Measurements from ENCODE around the gene STAB1.

Gene STAB1

DNA sequence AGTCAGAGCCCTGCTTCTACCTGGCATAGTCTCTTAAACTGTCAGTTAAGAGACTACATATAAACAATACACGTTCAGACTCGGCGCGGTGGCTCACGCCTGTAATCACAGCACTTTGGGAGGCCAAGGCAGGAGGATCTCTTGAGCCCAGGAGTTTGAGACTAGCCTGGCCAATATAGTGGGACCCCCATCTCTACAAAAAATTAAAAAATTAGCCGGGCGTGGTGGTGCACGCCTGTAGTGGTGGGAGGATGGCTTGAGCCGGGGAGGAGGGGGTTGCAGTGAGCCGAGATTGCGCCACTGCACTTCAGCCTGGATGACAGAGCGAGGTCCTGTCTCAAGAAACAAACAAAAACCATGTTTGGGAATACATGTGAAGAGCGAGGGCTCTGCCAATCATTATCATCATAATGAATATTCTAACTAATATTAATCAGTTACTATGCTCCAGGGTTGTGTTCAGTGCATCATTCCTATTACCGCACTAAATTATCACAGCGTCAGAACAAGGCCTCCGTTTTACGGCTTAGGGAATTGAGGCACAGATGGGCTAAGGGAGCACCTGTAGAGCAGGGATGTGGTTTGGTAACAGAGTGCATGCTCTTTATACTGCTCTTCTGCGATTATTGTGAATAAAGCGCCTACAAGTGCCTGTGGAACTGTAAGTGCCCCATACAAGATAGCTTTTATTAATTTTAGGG, 40.4 kb downstream of the STAB1 start:
- DNase-seq (ENCODE audit: low read depth in 2 of 2), result no peak

DNA sequence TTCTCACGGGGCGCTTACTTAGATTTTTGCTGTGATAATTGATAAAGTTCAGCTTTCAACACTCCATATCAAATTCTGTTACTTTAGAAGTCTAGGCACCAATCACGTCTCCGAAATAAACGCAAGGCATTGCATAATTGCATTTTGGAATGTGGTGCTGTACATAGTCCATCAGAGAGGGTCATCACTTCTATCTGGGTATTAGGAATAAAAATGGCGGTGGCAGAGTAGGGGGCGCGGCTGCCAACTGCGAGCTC, 40.9 kb downstream of the STAB1 start:
- DNase-seq (ENCODE audit: low read depth in 2 of 2), result no peak

DNA sequence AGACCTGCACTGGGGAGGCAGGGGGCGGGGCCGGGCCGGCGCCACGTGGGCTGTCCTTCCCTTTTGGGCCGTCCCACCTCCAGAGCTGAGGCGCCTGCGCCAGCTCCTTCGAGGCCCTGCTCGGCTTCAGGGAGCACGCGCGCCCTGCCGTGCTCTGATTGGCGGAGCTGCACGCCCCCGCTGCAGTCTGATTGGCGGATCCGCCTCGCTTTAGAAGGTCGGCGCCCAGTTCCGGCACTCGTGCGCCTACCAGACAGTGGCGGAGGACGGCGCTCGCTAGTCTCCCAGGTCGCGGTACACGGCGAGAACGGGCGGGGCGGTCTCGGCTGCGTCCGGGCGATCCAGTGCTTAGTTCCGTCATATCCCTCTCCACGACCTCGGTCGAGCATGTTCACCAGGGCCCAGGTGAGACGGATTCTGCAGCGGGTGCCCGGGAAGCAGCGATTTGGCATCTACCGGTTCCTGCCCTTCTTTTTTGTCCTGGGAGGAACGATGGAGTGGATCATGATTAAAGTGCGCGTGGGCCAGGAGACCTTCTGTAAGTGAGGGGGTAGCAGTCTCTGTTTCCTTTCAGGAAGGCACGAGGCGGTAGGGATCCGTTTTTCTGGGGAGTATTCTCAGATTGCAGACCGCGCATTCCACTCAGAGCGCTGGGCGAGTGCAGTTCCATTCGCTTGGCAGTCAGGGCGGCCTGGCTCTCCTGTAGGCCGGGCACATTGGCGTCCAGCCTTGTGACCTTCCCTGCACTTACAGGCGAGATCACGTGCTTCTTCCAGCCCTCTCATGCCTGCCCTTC, 41.4 kb downstream of the STAB1 start, which contains the start of gene UQCC5:
Gene UQCC5, plus strand, starts transcription at position 237 of the 796 bp plus-strand sequence. Its CDS starts 151 bp downstream, at position 388.
- peak; percentile 95 to 96 for DNase-seq (ENCODE audit: low read depth in 2 of 2)

DNA sequence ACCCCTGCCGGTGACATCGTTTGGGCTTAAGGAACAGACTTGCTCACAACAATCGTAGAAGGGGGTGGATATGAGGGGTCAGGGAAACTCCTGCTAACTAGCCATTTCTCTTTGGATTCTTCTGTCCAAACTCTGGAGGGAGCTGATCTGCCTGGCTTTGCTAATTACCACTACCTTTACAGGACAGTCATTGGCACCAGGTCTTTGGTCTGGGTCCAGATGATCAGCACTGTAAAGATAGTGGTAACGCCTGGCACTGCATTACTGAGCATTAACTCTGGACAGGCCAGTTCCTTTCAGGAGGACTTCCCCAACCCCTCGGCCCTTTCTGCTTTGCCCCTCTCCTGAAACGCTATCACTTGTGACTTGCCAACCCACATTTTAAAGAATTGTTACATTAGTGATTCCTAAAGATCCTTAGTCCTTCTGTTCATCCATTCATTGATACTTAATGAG, 42.1 kb downstream of the STAB1 start:
- DNase-seq (ENCODE audit: low read depth in 2 of 2), result no peak

DNA sequence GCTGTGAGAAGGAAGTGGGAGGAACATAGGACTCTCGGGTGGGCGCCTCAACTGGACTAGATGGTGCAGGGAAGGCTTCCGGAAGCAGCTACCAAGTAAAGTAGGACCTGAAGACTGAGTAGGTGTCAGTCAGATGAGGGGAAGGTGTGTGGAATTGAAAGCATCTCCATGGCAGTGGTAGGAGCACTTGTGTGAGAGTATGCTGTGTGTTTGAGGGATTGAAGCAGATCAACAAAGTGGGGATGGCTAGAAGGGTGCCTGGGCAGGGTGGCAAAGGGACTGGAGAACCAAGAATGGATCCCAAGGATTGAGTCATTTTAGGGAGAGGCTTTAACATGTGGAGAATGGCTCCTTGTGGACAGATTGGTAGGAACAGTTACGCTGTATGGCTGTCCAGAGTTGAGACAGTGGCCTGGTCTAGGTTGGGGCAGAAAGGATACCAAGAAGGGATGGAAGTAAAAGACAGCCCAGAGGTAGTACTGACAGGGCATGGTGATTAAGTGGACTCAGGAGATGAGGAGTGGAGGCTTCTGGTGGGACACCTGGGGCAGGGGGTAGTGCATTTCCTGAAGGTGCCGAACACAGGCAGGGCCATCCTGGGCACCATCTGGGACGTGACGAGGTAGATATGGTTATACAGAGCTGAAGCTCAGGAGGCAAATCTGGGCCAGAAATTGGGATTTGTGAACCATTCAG, 42.7 kb downstream of the STAB1 start:
- no peak for DNase-seq (ENCODE audit: low read depth in 2 of 2)

DNA sequence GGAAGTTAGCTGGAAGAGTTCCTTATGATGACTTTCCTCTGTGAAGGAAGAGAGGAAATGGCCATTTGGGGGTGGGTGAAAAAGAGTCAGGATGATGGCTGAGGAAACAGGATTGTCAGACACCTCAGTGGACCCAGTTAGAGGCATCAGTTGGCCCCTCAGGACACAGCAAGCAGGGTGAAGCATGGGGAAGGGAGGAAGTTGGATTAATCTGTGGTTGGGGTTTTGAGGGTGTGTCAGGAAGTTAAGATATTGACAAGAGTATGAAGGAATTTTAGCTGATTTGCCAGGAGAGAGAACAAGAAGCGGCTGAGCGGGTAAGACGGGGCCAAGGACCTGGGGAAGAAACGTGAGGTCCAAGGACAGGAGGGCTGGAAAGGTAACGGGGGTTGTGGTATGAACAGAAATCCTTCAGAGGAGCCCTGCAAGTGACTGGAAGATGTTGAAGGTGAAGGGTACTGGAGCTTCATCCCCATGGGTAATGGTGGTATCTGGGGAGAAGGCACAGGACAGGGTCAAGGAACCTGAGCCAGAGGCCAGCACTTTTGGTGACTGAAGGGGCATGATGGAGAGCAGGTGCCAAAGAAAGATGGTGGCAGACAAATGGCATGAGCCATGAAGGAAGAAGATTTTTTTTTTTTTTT, 44.0 kb downstream of the STAB1 start:
- DNase-seq (ENCODE audit: low read depth in 2 of 2), result no peak

DNA sequence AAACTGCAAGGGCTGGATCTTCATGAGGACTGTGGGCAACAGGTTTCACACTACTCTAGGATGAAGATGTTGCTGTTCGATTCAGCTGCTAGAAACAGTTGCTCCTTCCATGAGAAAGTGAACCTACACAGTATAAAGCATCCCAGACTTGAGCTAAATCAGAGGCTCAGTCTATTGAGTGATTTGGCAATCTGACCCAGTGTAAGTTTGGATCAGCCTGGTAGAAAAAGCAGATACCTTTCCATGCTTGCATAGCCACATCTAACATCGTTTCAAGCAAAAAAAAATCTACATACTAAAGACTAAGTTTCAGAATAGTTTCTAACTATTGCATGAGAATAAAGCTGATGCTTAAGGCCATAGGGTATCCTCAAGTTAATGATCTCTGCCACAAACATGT, 45.9 kb downstream of the STAB1 start:
- DNase-seq (ENCODE audit: low read depth in 2 of 2), result no peak

DNA sequence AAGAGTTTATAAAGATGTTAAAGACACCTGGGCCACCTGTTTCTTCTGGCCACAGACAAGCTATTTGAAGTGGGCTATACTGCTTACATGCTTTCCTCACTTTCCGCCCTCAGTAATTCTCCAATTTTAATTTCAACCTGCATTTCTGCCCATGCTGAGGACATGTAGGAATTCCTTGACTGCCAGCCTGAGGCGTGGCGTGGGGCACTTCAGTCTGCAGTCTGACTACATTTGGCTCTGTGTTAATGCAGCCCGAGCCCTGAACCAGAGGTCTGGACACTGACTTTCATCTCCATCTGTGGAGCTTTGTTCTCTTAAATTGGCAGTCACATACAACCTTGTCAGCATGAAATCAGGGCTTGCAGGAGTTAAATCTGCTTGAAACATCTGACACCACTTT, 49.8 kb downstream of the STAB1 start:
- no peak for DNase-seq (ENCODE audit: low read depth in 2 of 2)

DNA sequence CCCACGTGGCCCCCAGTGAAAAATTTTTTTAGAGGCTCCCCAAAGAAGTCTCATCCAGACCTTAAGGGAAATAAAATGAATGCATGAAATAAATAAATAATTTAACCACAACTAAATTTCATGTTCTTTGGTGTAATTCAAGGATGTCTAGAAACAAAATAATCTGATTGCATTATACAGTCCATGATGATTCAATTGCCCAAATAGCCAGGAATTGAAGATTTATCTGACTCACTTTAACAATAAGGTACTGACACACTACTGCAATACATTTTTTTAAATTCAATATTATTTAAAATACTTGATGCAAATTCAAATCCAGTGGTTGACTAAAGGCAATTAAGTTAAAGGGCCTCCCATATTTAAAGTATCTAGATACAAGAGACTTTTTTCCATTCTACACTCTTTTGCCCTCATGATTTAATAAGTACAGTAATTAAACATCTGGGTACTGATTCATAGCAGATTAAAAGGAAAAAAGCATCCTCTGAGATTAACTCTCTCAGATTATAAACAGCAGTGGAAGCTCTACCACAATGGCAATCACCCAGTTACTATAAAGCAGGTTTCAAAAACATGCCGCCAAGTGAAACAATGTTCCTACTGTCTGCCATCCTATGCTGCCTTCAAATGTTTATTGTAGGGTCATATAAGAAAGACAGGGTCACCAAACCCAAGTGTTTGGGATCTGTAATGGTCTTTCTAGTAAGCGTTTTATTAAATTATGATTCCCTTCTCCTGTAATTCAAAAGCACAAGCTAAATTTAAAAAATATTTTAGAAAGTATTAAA, 51.2 kb downstream of the STAB1 start:
- DNase-seq (ENCODE audit: low read depth in 2 of 2), result no peak

DNA sequence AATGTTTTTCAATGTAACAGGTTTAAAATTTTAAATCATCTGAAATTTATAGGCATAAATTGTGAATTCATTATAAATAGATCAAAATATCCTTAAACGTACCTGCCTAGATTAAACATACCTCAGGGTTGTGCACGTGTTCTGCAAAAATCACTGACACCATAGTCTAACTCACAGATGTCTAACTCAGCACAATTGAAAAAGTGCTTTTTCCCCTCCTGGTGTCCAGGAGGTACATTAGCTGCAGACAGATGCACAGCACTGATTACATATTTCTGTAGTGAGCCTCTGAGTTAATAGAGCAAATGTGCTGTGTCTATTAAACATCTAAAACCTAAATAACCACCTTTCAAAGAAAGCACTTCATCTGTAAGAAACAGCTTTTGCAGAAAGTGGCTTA, 52.0 kb downstream of the STAB1 start:
- DNase-seq (ENCODE audit: low read depth in 2 of 2), result no peak

DNA sequence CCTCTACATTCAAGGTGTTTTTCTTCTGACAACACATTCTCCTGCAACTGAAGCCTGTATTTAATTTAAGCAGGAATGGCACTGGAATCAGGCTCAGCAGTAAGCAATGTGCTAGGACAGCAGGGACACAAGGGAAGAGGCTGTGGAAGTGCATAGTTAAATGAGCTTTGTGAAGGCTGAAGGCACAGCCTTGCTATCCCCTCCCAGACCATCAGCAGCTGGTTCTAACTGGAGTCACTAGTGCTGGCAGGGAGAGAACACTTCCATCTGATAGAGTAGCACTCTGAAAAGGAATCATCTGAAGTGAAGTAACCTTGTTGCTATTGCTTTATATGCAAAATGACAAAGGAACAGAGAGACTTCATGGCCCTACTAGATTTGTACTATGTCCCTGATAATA, 56.0 kb downstream of the STAB1 start:
- no peak for DNase-seq (ENCODE audit: low read depth in 2 of 2)

DNA sequence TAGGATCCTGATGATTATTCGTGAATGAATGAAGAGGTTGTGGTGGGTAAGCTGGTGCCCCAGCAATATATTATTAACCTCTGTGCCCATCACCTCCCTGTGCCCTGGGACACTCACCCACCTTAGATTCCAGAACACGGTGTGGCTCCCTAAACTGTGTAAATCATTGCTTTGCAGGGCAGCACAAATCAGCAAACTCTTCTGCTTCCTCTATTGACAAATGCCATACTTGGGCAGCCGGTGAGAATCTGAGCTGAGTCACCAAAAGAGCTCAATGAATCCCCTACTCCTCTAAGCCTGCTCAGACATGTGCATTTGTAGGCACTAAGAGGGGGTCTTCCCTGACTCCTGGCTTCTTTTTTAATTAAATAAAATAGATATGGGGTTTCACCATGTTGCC, 57.0 kb downstream of the STAB1 start:
- no peak for DNase-seq (ENCODE audit: low read depth in 2 of 2)

DNA sequence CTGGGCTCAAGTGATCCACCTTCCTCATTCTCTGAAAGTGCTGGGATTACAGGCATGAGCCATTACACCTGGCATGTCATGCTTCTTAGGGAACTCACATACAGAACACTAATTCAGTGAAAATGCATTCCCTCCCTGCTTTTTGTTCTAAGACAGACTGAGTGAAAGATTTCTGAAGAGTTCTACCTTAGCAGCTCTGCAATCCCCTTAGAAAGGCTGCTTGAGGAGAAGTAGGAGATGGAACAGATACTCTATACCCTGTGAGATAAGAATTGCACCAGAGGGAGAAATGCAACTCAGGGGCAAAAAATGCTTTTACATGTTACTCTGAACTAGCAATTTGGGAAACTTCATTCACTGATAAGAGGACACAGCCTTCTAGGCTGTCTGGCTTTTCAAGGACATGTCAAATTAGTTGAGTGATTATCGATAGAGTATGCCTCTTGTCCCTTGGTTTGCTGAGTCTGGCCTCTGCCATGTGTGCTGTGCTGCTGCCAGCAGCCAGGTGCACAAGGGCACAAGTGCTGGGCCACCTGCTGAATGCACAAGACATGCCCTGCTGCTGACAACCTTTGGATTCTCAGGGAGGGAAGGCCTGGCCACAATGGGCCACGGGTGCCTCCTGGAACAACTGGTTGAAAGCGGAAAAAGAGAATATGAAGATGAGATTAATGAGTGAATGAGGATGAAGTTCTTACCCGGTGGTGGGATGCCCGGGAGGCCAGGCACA, 59.1 kb downstream of the STAB1 start:
- DNase-seq (ENCODE audit: low read depth in 2 of 2), result no peak

DNA sequence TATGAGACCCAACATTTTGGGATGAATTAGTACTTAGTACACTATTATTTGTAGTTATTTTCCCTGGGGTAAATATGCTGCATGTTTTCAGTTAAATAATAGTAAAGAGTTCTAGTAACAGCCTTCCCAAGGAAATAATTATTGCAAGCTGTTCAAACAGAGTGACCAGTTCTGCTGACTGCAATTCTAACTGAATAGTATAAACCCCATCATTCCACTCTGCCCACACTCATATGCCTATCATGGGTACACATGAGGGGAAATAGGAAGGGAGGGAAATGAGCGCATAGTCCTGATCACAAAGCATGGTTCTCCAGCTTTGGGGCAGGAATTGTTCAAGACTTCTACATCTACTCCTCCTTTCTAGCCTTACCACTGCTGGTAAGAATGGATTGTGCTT, 59.9 kb downstream of the STAB1 start:
- DNase-seq (ENCODE audit: low read depth in 2 of 2), result no peak

DNA sequence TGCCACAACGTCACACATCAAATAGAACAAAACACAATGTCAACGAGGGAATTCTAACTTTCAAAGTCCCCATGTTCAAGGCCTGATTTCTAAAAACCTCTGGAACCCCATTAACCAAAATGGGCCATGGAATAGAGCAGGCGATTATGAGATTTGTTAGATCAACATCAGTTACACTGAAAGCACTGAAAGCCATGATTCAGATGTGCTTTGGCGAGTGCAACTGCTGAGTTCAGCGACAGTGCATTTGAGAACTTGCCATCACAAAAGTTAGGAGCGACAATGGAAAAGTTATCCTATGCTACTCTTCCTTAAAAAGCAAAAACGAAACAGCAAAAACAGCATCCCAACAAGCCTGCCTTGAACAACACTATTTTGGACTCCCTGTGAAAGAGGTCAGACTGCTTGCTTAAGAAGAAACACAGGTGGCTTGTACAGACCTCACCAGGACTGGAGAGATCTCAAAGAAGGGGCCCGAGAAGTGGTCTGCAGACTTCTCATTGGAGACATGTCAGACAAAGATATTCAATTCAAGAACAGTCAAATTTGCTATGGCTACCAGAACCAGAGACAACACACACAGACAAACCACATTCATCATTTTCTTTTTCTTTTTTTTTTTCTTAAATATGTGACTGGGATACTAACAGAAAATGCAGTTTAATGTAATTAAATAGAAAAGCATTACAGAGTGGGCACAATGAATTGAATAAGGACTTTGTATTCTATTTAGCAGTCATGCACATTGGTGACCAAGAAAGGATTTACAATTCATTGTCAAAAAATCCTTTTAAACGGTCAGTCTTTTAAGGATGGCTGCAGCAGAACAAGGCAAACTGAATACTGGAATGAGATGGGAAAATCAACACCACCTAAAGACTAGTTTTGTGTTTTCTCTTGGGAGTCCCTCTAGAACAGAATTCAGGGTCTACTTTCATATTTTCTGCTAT, 62.1 kb downstream of the STAB1 start:
- no peak for DNase-seq (ENCODE audit: low read depth in 2 of 2)

DNA sequence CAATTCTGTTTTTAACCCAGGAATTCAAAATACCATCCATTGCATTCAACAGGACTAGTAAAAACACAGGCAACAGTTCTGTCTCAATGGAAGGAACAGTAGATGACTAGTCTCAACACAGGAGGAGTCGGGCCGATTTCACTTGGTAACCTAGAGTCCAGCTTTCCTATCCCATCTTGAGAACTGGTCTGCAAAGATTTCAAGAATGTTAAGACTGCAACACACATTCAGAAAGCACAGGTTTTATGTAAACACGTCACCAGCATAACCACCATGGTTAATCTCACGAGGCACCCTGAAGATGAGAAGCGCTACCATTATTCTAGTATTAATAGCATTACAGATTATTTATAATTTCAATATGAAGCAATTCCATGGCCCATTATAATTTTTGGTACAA, 63.3 kb downstream of the STAB1 start:
- DNase-seq (ENCODE audit: low read depth in 2 of 2), result no peak

DNA sequence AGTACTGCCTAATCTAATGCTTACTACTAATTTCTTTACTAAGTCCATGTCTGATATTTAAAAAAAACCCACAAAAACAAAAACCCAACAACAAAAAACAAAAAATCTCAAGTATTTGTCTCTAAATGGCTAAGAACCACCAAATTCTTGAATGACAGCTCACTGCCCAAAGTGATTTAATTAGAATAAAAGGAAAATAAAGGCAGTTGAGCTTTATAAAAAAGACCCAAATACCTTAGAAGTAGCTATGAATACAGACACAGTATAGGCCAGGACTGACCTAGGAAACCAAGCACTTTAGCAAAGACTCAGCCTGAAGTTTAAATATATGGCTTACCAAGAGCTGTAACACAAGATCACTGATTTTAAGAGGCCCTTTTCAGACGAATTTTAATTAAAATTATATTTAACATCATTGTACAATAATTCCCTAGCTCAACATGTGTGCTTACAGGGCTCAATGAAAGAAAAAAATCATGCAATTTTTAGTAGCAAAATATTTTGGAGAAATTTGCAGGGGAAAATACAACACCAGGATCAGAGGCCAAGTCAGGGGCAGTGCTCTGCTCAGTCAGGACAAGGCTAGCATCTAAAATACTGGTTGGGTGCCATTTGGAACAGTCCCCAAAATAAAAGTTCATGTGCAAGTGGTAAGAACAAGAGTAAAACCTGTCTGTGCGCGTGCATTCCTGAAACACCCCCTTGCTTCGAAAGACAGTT, 66.0 kb downstream of the STAB1 start:
- no peak for DNase-seq (ENCODE audit: low read depth in 2 of 2)

DNA sequence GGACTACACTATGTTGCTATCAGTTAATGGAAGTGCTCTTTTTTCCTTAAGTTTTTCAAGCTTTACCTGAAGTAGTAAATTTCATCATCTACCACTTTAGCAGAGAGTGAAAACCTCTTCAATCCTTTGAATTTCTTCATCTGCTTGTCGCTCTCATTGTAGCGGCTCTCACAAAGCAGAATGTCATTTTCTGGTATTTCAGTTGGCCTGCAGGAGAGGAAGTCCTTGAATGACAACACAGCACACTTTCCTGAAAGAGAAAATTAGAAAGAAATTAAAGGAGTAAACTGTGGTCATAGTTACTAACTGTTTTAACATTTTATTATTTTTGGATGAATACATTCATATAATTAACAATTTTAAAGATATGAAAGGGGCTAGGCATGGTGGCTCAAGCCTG, 68.8 kb downstream of the STAB1 start:
- DNase-seq (ENCODE audit: low read depth in 2 of 2), result no peak

DNA sequence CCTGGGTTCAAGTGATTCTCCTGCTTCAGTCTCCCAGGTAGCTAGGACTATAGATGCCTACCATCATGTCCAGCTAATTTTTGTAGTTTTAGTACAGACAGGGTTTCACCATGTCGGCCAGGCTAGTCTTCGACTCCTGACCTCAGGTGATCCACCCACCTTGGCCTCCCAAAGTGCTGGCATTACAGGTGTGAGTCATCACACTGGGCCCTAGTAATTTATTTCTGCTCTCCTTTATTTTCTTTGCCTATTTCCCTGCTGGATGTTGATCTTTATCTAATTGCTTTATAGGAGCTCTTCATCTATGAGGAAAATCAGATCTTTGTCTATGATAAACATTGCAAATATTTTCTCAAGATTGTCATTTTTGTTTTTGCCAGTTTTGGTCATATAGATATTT, 72.9 kb downstream of the STAB1 start:
- DNase-seq (ENCODE audit: low read depth in 2 of 2), result no peak

All from fibroblast of skin of left biceps (primary cell).